Measurements from ENCODE around the gene AHI1. TPM values are rescaled to one million over a fixed set of nuclear protein-coding genes. Genes with fewer than 3 reads are reported as not detected.

Gene AHI1
- total RNA-seq, 1 experiment from 2014 or later, result 18.8 TPM

- TF ChIP-seq IRF2 (CRISPR knock-in tag; IDR thresholded peaks at IDR 0.05; ENCODE audit: borderline replicate concordance, low read depth), result no peak
- no peak for TF ChIP-seq STAT6 (CRISPR knock-in tag; conservative IDR thresholded peaks at IDR 0.05; ENCODE audit: low read depth)
- no peak for TF ChIP-seq GABPB1 (CRISPR knock-in tag; IDR thresholded peaks at IDR 0.05)
- TF ChIP-seq ZNF512 (CRISPR knock-in tag; IDR thresholded peaks at IDR 0.05; ENCODE audit: borderline replicate concordance), result no peak
- TF ChIP-seq AFF4 (CRISPR knock-in tag; IDR thresholded peaks at IDR 0.05; ENCODE audit: borderline replicate concordance), result no peak
These were observed 225.9 kb downstream of the AHI1 start (continued) for GRCh38 chr6:135271626-135272025.

- ATAC-seq (peak; percentile 96), DNase-seq (ENCODE audit: low spot score) (peak; percentile 75)
- peak overlapping the region; percentile 52 for H3K4me3 Mint-ChIP-seq
- CTCF ChIA-PET, result interaction anchor here (0.7 to 0.9 kb wide), 2 partner anchors 20 to 108 kb away, joined by 3 read pairs; no protein-coding TSS in a partner anchor
- no peaks in the 10 kb centered on the region for H3K36me3 Mint-ChIP-seq
- H3K27me3 Mint-ChIP-seq (ENCODE audit: low read depth), result peaks cover 15% of the 10 kb centered on the region
- no peaks in the 10 kb centered on the region; the same call in 1 of the 2 replicates for H3K9me3 Mint-ChIP-seq
- POLR2A ChIA-PET, result interaction anchor here (1.0 kb wide), 1 partner anchor 87 kb away, joined by 4 read pairs; no protein-coding TSS in a partner anchor
- H3K27ac Mint-ChIP-seq, result peak overlapping the region; percentile 98
- H3K4me1 Mint-ChIP-seq, result peaks cover 64% of the 10 kb centered on the region
- TF ChIP-seq FOXP1 (CRISPR knock-in tag; IDR thresholded peaks at IDR 0.05; ENCODE audit: borderline replicate concordance) (no peak), TEAD1 (CRISPR knock-in tag; IDR thresholded peaks at IDR 0.05) (peak; percentile 96), ZNF232 (CRISPR knock-in tag; IDR thresholded peaks at IDR 0.05) (no peak), HMGXB4 (CRISPR knock-in tag; IDR thresholded peaks at IDR 0.05) (no peak), ZNF219 (CRISPR knock-in tag; IDR thresholded peaks at IDR 0.05; ENCODE audit: borderline replicate concordance) (no peak), USF1 (CRISPR knock-in tag; IDR thresholded peaks at IDR 0.05) (0 out of 2 replicates have a peak, but pooled peaks have one; percentile 20), MAX (CRISPR knock-in tag; IDR thresholded peaks at IDR 0.05) (peak; percentile 32; the same call in 1 of the 2 replicates), CTCF (IDR thresholded peaks at IDR 0.05) (no peak), KAT7 (CRISPR knock-in tag; IDR thresholded peaks at IDR 0.05; ENCODE audit: borderline replicate concordance) (no peak), ZNF121 (CRISPR knock-in tag; IDR thresholded peaks at IDR 0.05) (peak; percentile 46; the same call in 1 of the 2 replicates), FOXP4 (CRISPR knock-in tag; IDR thresholded peaks at IDR 0.05) (no peak; the same call in 1 of the 2 replicates), SP1 (CRISPR knock-in tag; conservative IDR thresholded peaks at IDR 0.05) (peak; percentile 69), TP53 (CRISPR knock-in tag; IDR thresholded peaks at IDR 0.05) (no peak)
These were observed 226.6 kb downstream of the AHI1 start for GRCh38 chr6:135270676-135271536.

Data from WTC11 (cell line).